ENCODE data around the gene SEMA5A.

Gene SEMA5A

DNA sequence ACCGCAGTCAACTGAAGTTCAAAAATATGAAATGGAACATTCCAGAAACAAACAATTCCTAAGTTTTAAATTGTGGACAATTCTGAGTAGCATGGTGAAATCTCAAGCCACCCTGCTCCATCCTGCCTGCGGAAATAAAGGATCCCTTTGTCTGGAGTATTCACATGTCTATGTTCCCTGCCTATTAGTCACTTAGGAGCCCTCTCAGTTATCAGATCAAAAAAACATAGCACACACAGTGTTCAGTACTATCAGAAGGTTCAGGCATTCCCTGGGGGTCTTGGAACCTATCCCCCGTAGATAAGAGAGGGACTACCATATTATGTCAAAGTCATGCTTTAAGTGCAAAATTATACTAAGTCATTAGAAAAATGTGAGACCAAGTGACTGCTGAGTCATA lies 300.8 kb downstream of the SEMA5A start:
- no peak for DNase-seq

GRCh38 chr5:9244417-9244816 lies 301.5 kb downstream of the SEMA5A start:
- no peak for DNase-seq

DNA sequence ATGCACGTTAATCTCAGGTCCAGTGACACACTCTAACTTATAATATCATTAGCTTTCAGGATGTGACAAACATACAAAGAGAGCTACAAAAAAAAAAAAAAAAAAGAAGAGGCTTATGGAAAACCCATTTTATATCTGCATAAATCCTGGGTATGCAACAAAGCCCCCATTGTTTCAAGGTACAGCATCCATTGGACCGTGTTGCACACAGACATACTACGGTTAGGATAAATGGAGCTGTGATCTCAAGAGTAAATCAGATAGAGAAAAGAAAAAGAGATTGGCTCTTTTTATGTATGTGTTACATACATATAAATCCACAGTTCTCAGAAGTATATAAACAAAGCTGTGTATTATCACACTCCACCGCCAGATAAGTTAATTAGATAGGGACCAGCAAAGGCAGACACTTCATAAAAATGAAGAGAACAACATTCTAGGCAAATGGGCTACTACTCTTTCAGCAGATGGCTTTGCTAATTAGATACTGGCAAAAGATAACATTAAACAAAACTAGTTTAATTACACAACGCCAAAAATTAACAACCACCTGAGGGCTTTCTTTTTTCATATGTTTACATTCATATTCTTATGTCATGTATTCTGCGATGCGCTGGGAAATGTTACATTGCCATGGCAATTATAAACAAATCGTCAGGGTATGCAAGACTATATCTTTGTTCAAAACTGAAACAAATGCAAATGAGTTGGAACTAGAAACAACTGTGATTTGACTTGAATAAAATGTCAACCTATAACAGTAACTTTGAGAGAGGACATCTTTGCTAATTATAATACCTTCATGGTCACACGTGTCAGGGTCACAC lies 304.2 kb downstream of the SEMA5A start:
- DNase-seq: no peak

DNA sequence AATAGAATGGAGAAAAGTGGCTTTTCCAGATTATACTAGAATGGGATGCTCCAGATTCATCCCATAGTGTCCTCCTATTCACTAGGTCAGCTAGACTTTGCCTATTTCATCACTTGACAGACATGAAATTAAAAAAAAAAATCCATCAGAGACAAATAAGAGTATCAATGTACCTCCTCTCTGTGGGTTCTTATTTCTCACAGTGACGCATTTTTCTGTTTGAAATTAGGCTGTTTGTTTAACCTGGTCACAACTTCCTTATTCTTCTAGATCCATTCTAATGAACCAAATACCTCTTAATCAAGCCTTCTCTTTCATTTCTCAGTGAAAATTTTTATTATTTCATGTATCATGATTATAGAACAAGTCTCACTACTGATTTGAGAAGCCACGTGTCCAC lies 305.4 kb downstream of the SEMA5A start:
- no peak for DNase-seq

- no peak for DNase-seq
These were observed 306.2 kb downstream of the SEMA5A start for GRCh38 chr5:9239626-9240025.

- DNase-seq: no peak
These were observed 306.8 kb downstream of the SEMA5A start for GRCh38 chr5:9239071-9239470.

- DNase-seq: no peak
These were observed 312.2 kb downstream of the SEMA5A start for GRCh38 chr5:9233712-9234111.

- no peak for DNase-seq
These were observed 312.8 kb downstream of the SEMA5A start for GRCh38 chr5:9233035-9233434.

DNA sequence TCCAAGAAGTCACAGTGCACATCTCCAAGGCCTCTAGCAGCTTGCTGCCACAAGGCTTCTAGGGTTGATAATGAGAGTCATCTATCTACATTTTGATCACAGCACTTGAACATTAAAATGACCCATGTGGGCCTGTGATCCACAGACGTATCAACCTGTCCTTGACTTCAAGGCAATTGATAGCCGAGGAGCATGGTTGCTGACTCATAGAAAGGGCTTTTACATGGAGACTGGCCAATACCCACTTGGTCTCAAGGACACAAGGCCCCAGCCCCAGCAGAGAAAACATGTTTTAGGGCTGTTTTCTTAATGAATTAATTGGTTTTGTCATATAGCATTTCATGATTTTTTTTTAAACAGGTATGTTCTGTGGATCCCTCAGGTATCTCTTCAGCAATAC lies 314.0 kb downstream of the SEMA5A start:
- DNase-seq: no peak

DNA sequence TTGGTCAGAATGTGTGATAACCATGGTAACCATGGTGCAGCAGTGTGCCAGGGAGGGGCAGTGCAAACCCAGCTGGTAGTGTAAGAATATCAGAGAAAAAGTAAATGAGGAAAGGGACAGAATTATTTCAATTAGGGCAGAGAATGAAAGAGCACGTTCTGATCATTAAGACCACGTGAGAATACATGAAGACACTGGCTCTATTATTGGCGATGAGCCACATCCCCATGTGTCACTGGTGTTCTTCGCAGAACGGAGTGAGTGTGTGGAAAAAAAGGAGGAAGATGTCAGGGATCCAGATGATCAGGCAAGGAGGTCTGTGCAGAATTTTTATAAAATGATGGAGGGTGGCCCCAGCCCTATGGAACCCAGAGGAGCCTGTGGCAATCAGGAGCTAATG lies 315.5 kb downstream of the SEMA5A start:
- no peak for DNase-seq

DNA sequence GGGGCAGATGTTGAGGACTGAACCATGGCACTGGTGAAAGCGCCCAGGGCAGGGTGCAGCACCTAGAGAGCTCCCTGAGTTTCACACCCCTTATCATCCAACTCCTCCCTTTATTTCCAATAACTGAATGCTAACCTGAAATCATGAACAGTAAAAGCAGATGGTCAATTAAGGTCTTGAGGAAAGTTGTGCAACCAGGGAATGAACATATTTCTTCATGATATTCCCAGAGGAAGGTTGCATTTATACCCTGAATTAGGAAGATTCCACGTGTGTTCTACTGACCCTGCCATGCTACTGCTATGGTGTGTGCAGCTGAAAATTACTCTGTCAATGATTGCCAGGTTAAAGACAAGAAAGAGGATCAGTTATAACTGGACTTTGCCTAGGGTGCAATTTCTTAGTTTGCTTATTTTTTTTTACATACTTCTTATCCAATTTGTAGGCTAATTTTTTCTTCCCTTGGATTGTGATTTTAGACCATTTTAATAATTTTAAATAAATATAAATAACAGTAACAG lies 319.8 kb downstream of the SEMA5A start:
- no peak for DNase-seq

GRCh38 chr5:9222054-9222976 lies 323.6 kb downstream of the SEMA5A start:
- DNase-seq: no peak

GRCh38 chr5:9218358-9218757 lies 327.5 kb downstream of the SEMA5A start:
- no peak for DNase-seq

- DNase-seq: no peak
These were observed 333.3 kb downstream of the SEMA5A start for GRCh38 chr5:9212605-9213004.

DNA sequence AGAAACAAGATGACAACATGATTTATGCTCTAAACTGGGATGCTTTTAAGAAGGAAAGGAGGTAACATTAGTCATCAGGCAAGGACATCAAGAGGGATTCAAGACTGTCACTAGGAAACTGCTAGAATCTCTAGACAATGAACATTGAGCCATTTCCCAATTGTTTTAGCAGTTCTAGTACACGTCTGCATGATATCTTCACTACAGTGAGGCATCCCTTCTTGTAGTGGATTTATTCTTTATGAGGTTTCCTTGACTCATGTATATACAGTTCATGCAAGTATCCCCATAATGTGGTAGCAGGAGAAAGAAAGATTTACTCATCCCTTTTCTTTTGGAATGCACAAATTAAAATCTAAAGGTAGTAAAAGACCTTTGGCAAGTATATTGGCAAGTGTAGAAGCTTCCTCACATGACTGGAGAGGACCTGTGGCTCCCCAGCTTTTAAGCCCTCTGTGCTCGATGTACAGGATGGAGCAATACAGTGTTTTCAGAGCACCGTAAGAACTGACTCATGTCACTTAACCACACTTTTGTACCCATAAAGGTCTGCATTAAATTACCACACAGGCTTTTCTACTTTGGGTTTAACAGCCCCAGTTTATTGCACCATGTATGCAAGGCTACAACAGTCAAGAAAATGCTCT lies 335.9 kb downstream of the SEMA5A start:
- no peak for DNase-seq

DNA sequence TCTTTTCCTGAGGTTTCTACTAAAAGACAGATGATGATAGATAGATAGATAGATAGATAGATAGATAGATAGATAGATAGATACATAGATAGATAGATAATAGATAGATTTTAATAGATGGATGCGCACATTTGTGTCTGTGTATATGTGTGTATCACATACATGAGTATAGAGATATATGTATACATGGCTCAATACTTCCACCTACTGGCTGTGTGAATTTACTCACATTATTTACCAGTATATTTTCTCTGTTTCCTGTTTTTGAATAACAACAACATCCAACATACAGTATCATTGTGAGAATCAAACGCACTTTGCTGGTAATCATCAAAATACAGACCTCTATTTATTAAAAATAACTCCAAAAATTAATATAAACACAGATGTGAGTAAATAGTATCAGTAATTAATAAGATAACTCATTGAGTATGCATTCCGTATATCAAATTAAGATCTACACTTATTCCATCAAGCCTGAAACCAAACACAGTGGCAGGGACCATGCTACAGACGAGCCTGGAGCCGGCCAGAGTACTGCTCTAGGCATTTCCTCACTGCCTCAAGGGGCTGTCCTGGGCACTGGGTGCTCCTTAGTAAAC lies 338.0 kb downstream of the SEMA5A start:
- no peak for DNase-seq

DNA sequence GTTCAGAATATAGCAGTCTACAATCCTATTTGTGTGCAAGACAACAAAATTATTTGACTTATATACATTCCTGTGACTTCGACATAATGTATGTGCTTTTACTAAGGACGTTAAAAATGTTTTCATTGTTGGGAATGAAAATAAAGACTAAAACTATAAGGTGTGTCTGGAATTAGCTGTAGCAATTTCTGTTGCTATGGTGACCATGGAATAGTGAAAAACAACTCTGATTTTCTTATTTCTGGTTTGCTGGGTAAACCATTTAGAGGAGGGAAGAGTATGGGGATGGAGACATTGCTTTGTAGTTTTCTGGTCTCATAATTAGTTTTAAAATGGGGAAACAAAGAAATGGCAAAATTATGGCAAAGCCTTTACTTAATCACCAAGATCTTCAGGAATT lies 343.2 kb downstream of the SEMA5A start:
- no peak for DNase-seq

GRCh38 chr5:9201761-9202160 lies 344.1 kb downstream of the SEMA5A start:
- DNase-seq: no peak

DNA sequence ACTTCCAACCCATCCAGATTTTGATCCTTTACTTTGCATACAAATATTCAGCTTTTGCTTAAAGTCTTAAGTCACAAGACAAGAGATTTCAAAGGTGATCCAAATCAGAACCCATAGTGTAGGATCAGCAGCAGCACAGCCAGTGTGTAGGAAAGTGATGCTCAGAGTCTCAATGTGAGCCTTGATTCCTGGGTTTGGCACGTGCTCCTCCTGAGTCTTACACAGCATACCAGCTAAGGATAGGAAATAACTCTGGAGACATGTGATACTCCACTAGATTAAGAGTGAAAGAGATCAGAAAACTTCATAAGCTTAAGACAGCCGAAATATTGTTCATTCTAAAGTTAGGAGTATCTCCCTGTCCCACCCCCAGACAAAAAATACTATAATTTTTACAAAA lies 344.9 kb downstream of the SEMA5A start:
- DNase-seq: no peak

DNA sequence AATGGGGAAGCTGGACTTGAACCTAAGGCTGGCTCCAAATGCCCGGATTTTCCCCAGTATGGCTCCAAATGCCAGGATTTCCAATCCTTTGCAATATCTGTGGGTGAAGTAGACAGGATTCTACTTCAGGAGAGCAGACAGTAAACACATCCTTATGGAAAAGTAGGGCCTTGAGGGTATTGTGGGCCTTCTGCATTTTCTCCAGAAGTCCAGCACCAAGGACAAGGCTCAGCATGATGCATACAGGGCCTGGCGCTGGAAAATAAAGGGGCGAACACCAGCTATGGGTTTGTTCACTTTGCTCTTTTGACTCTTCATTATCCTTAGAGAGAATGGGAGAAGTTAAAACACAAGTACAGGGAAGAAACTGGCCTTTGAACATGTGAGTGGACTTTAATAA lies 347.5 kb downstream of the SEMA5A start:
- DNase-seq: no peak

DNA sequence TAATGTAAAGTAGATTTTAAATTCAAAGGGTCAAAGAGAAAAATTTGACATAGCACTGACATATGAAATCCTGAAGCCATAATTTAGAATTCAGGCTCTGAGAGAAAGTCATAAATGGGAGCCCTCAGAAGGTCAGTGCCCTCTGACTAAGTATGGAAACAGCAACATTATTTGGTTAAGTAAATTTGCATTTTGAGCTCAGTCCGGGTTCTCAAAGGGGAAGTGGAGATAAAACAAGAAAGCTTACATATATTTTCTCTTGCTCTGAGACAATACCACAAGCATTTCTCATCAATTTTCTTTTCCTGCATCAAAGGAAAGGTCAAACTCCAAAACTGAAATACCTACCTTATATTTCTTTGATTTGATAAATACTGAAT lies 348.0 kb downstream of the SEMA5A start:
- no peak for DNase-seq

DNA sequence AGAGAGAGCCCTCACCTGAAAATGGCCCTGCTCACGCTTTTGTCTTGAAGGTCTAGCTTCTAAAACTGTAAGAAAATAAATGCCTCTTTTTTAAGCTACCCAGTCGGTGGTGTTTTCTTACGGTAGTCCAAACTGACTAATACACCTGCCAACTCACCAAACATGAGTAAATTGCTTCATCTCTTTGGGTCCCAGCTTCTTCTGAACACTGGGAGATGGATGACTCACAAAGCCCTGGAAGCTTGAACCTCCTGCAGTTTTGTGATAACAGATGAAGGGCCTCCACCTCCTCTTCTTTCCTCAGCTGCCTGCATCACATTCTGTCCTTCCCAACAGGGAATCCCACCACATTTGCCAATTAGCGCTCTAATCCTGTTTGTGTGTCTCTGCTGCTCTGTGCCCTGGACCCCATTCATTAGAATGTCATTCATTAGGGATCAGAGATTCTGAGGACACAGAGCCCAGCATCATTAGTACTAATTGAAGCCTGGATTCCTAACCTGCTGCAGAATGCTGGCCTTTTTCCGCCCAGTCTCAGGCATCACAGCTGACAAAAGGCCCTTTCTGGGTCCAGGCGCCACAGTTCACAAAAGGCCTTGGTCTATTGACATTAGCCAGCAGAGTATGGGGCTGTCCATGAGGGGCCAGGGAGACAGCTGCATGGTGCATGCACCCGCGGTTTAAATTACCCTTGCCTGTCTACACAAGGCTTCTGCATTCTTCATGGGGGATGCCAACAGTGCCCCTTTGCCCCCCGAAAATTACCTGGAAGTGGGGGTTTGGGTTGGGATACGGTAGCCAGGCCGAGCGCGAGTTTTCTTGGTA lies 349.3 kb downstream of the SEMA5A start:
- no peak for DNase-seq

Measured in bone marrow (tissue), 2 donors.